Fibroblast of the aortic adventitia (primary cell): ENCODE measurements around the gene CRIP1. TPM values are rescaled to one million over a fixed set of nuclear protein-coding genes. Genes with fewer than 3 reads are reported as not detected.

Experiments used
- DNase-seq: peaks from one replicate; pipeline ENCODE4 v3.0.0-alpha.2; 2010; ENCODE audit warnings: low read depth
- H3K4me3 ChIP-seq: 2 replicates; pipeline ENCODE4 v1.5.1; 2011; ENCODE audit warnings: low read depth, mild to moderate bottlenecking, control low read depth, low read length, moderate library complexity
- CTCF ChIP-seq: IDR thresholded peaks from 2 replicates; pipeline ENCODE4 v1.5.1; 2011; ENCODE audit warnings: mild to moderate bottlenecking, low read length, control low read depth, inconsistent platforms; ENCODE audit not compliant: insufficient read depth
- total RNA-seq: library from RNA; depleted of rRNA; stranded (reverse); fragments of >200 nt; gene quantifications from 2 replicates; pipeline ENCODE4 v1.2.3, GENCODE V29; 2012; ENCODE audit warnings: low replicate concordance

The CRIP1 gene
- total RNA-seq, 1 donor, result 9.4 TPM

DNA sequence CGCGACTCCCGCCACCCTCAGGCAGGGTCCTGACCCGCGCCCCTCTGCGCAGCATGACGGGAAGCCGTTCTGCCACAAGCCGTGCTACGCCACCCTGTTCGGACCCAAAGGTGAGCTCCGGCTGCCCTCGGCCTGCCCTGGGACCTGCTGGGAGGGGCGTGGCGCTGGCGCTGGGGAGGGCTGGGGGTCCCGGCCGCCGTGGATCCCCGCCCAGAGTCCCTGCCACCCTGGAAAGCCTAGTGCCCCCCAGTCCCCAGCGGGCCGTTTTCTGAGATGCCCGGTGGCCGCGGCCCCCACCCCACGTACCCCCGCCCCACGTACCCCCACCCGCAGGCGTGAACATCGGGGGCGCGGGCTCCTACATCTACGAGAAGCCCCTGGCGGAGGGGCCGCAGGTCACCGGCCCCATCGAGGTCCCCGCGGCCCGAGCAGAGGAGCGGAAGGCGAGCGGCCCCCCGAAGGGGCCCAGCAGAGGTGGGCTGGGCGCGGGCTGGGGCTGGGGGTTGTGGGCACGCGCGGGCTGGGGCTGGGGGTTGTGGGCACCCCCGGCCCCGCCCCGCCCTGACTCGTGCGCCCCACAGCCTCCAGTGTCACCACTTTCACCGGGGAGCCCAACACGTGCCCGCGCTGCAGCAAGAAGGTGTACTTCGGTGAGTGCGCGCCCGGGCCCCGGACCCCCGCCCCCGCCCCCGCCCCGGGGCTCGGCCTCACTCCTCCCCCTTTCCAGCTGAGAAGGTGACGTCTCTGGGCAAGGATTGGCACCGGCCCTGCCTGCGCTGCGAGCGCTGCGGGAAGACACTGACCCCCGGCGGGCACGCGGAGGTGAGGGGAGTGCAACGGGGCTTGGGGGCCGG, 8.1 kb upstream of the CRIP1 start:
- H3K4me3 ChIP-seq, result no peak overlapping the region
- TF ChIP-seq CTCF, result no peak
- DNase-seq, result no peak

DNA sequence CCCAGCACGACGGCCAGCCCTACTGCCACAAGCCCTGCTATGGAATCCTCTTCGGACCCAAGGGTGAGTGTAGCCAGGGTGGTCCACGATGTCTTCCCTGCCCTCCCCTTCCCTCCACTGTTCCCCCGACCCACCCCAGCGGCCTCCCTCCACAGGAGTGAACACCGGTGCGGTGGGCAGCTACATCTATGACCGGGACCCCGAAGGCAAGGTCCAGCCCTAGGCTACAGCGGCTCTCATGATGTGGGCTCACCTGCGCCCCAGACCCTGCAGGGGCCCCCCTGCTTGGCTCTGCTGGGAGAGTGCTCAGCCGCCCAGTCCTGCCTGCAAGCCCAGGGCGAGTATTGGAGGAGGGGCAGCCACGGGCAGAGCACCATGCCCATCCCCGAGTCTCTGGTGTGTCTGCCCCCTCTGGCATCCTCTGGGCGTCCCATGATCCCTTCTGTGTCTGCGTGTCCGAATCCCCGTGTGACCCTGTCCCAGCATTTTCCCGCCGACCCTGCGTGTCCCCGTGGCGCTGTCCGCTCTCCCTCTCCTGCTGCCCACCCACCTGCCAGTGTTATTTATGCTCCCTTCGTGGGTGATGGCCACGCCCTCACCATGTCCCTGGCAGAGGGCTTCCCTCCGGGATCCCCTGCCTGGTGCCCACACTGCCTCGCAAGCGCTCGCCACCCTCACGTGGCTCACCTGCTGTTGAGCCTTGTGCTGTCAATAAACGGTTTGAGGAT, 7.1 kb upstream of the CRIP1 start:
- H3K4me3 ChIP-seq, result no peak overlapping the region
- TF ChIP-seq CTCF, result no peak
- DNase-seq, result no peak

GRCh38 chr14:105480199-105480746, 6.4 kb upstream of the CRIP1 start:
- no peak overlapping the region for H3K4me3 ChIP-seq
- TF ChIP-seq CTCF, result no peak
- DNase-seq, result no peak

DNA sequence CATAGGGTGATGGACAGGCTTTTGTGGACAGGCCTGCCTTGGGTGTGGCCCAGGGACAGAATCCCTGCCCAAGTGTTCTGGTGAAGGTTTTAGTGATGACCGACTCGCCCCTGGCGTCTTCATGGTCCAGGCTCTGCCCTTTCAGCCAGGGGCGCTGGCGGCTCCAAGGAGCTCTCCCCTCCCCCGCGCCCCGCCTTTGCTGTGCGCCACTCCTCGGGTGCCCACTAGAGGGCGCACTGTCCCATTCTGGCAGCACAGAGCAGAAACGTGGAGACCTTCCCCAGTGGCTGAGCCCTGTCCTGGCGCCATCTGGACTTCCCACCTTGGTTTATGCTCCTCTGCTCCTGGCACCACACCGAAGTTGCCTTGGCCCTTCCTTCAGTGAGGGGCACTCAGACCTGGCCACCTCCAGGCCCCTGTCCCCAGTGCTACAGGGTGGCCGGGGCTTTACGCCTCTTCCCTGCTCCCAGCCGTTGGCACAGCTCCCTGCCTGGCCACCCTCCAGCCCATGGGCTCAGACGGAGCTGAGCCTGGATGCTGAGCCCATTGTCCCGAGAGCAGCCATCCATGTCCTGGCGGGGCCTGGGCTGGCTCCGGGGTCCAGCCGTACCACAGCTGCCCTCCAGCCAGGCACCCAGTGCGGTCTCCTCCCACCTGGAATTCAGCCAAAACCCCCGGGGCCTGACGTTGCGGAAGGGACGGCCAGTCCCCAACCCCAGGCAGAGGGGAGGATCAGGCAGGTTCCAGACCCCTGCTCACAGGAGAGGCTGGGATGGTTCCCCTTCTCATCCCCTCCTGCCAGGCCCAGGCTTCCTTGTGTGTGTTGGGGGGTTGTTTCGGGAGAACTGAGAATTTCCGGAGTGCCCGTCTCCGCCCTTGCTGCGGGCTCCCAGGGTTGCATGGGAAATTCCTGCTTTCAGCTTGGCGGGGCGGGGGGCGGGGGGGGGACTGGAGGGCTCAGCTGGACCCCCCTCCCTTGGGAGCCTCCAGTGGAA, 5.6 kb upstream of the CRIP1 start:
- peak overlapping the region; percentile 60 for H3K4me3 ChIP-seq
- TF ChIP-seq CTCF, result peak; percentile 97
- peak; percentile 86 for DNase-seq

- TF ChIP-seq CTCF, result no peak
- H3K4me3 ChIP-seq, result peak overlapping the region; percentile 33
- DNase-seq, result peak; percentile 95
Measured at GRCh38 chr14:105481886-105482457, 4.7 kb upstream of the CRIP1 start.

DNA sequence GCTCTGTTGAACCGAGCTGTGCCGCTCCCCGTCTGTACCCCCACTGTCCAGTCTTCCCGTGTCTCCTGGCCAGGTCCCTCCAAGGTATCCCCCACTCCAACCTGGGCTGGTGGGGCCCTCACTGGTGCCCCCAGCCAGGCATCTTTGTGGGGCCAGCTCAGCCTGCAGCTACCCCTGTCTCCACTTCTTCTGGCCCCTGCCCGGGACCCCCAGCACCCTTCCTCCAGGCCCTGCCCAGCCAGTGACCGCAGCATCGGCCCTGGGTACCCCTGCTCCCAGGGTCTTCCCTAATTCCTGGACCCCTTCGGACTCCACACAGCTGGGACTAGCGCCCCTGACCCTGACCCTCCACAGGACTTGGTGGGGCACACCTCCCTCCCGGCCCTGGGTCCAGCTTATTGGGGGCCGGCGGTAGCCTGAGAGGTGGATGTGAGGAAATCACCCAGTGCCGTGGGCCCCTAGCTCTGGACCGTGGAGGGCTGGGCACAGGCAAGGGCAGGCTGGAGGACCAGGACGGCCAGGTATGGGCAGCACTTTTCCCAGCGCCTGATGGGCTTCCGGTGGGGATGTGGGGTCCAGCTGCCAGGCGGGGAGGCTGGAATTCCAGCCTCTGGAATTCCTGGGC, 4.1 kb upstream of the CRIP1 start:
- no peak overlapping the region for H3K4me3 ChIP-seq
- DNase-seq, result no peak
- no peak for TF ChIP-seq CTCF
